SW 1271 (cell line): ENCODE measurements around the gene LEMD1.

Experiments used
- DNase-seq, 2 experiments: peaks; one replicate each; lab custom pipeline; 2025; lab: John Stamatoyannopoulos, UW

The LEMD1 gene

DNA sequence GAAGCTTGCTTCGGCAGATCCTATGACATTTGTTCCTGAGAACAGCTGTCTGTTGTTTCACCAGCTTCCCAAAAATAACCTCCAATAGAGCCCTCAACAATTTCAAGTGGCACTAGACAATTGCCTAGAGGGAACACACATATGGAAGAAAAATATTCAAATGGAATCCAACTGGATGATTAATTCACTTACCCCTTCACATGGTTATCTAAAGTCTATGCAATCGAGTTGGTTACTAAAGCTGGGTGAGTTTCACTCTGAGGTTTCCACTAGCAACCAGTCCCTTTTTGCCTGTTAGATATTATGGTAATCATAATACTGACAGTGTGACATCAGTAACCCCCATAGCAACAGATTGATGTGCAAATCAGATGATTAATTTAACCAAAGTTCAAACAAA lies at the start of gene LEMD1:
Gene LEMD1, minus strand, starts transcription at position 259 of the 400 bp plus-strand sequence. CDS start 1,520 bp downstream, outside the sequence.
- no peak for DNase-seq

DNA sequence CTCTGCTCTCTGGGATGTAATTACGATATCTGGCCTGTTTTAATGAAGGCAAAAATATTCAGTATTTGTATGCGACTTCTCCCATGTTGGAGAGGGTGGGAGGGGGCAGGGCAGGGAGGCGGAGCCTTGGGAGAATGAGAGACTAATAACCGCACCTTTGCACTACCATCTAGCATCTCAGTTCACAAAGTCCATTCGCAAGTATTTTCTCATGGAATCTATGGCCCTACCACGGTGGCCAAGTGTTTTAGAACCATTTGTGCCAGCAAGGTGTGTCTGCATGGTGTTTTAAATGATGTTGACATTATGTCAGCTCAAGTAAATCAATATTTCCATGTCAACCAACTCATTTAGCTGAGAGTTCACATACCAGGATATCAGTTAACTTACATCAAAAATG lies 48.3 kb upstream of the LEMD1 start:
- no peak for DNase-seq

- no peak for DNase-seq
Observed at GRCh38 chr1:205466595-205467220, 44.9 kb upstream of the LEMD1 start.

DNA sequence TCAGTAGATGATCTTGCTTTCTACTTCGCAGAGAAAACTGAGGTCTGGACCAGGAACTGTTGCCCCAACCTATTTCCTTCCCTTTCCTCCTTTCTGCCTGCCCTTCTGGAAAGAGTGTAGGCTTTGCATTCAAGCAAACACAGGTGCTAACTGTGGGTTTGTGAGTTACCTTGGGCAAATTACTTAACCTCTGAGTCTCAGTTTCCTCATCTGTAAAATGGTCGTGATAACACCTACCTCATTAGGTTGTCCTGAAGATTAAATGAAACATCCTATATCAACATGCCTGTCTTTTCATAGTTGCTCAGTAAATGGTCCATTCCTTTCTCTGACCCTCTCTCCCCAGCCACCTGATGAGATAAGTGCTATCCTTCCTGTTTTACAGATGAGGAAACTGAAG lies 43.5 kb upstream of the LEMD1 start:
- no peak for DNase-seq

DNA sequence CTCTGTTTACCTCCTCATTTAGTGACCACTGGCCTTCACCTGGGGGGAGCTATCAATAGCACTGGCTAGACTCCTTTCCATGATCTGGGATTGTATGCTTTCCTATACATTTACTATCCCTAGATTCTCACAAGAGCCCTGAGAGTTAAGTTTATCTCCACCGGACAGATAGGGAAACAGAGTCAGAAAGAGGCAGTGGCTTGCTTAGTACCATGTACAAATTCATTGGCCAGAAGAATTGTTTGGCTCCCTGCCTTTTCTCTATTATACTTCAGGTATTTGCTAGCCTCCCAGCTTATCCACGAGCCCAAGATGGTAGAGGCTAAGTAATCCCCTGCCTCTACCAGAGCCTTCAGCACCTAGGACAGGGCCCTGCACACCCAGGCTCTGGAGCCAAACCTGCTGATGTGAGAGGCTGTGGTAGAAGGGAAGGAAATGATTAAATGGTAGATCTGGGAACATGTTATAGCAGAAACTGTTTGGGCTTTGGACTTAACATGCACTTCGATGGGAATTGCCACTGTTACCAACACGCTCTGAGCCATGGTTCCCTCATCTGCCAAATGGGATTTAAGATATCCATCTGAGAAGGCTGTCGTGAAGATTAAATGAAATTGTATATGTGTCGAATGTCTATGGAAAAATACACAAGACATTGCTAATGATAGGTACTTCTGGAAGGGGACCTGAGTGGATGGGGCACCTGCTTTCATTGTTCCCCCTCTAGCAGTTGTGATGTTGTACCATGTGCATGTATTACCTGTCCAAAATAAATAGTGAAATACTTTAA lies 37.1 kb upstream of the LEMD1 start:
- DNase-seq, result no peak

DNA sequence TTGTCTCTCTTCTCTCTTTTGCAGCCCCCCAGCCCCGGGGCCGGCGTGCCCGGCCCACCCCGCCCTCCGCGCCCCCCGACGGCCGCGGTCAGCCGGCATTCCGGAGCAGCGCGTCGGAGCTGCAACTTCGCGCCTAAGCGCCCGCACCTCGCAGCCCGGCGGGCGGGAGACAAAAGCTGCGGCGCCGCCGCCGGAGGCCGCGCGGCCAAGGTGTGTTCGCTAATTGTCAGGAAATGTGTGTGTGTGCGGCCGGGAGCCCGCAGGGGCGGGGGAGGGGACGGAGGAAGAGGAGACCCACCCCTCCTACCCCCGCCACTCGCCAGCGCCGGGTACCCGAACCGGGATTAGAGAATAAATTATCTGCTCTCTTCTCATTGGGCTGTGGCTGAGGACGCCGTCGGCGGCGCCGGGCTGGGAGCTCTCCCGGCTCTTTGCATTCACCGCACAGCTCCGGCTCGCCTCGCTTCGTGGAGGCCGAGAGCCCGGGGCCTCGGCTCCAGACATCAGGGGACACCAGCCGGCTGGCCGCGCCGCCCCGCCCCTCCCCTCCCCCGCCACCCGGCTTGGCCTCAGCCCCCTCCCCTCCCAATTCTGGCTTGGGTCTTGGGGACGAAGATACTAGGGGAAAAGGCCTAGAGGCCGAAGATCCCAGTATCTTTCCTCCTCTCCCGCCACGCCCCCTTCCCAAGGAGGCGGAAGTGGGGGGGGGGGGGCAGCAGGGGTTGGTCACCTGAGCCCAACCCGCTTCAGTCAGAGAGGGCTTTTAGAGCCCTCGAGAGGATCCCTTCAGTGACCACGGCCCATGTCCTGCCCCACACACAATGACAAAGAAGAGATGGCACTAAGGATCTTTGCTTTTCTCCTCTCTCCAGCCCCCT lies 35.3 kb upstream of the LEMD1 start:
- DNase-seq, result no peak

DNA sequence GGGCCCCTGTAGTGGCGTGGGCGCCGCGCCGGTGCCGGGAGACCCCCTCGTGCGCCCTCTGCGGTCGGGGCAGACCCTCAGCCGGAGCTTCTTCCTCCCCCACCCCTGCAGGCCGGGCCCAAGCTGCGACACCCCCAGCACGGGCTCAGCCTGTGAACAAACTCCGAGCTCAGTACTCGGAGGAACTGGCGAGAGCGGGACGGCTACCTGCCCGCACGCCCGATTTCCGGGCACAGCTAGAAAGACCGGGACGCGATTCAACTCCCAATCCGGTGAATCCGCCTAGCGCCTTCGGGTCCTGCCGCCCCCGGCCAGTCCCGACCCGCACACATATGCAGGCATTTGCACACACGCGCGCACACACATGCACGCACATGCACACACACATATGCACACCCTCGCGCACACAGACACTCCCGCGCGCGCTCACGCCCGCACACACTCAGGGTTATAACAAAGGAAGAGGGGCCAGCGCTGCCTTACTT lies 34.6 kb upstream of the LEMD1 start:
- DNase-seq, result no peak

- DNase-seq, result no peak
Observed at GRCh38 chr1:205455581-205456382, 33.9 kb upstream of the LEMD1 start, which contains the start of gene BLACAT1. Gene BLACAT1 (minus strand): TSS chr1:205456045.

DNA sequence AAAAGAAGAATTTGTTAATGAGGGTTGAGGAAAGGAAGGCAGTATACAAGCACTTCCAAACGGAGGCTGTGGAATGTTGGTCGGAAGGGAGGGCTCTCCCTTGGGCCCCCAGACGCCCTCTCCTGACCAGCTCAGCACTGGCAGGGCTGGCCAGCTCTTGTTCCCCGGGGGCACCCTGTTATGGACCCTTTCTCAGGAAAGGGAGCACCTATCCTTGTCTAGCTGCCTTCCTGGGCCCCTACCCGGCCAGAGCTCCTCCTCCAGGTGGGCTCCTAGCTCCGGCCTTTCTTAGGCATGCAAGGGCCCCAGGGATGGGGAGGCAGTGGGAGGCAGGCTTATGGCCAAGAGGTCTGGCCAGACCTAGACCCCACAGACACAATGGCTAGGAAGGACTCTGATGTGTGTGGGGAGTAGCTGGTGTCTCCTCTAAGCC lies 33.1 kb upstream of the LEMD1 start:
- no peak for DNase-seq

GRCh38 chr1:205453466-205453865 lies 31.6 kb upstream of the LEMD1 start:
- no peak for DNase-seq

- DNase-seq, result no peak
Observed at GRCh38 chr1:205452933-205453332, 31.1 kb upstream of the LEMD1 start.

GRCh38 chr1:205452364-205452763 lies 30.5 kb upstream of the LEMD1 start:
- DNase-seq, result no peak

- no peak for DNase-seq
Observed at GRCh38 chr1:205451759-205452164, 29.9 kb upstream of the LEMD1 start.

DNA sequence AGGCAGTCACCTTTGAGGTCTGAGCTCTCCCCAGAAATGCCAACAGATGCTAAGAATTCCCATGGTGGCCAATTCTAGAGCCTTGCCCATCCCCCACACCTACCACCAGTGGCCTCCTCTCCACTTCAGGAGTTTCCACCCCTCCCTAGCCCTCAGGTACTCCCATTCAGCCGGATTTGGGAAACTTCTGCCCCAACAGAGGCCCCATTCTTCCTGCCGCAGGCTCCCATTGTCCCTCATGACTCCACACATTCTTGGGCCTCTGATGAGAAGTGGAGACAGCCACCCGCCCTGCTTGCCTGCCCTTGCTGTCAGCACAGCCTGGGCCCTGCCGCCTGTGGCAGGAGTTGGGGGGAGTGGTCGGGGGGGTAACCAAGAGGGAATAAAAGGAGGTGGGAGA lies 29.3 kb upstream of the LEMD1 start:
- no peak for DNase-seq

- DNase-seq, result no peak
Observed at GRCh38 chr1:205450448-205450847, 28.6 kb upstream of the LEMD1 start.

- no peak for DNase-seq
Observed at GRCh38 chr1:205449750-205450443, 28.0 kb upstream of the LEMD1 start.

DNA sequence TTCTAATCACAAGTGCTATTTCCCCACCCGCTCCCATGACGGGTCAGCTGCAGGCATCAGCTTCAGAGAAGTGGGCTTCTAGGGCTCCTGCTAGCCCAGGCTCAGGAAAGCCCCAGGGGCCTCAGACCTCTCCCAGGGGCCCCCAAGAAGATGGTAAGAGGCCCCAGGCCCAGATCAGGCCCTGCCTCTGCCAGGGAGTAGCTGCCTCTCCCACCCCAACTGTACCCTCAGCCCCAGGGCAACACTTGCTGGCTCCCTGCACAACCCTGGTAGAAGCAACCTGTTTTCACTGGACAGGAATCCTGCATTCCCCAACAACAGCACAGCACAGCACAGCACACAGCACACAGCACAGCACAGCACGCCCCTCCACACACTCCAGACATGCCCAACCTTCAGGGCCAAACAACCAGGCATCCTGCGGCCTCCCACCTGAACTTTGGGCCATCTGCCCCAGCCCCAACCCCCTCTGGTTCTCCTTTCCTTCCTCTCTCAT lies 27.4 kb upstream of the LEMD1 start:
- DNase-seq, result no peak

DNA sequence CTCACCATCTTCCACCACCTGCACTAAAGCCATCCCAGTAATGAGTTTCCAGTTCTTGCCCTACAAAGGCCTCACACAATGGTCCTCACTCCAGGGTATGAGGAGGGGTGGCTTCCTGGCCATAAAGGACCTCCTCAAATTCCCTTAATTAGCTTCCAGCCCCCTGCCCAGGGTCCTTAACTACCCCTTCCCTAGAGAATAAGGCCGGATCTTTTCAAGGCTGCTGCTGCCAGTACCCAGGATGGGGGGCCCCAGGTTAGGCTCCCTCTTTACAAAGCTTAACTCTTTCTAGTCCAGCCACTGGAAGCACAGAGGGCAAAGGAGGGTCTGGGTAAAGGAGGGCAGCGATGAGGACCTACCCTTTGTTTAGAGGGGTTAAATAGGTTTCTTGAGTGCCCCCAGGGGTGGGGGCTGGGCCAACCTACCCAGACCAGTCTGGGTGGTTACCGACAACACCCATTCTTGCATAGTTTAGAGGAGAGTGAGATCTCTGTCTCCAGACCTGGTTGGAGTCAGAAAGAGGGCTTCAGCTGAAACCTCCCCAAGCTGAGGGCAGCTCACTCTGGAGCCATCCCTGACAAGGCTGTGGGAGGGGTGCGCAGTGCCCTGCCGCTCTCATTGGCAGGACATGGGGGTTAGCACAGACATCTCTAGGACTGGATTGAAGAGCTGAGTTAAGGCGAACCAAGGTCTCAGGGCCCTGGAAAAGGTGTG lies 26.8 kb upstream of the LEMD1 start:
- no peak for DNase-seq

- no peak for DNase-seq
Observed at GRCh38 chr1:205447457-205448341, 25.8 kb upstream of the LEMD1 start.
